GM12878 (cell line): ENCODE results near the gene INSRR. TPM values are rescaled to one million over a fixed set of nuclear protein-coding genes. Genes with fewer than 3 reads are reported as not detected.

Experiments used
- ATAC-seq: fragments of 200-7000 bp; cut with Tn5 transposase; 3 replicates; pipeline ENCODE4 v1.9.1; 2020; ENCODE audit warnings: mild to moderate bottlenecking, moderate library complexity
- BruUV-seq: library from RNA; stranded (reverse); fragments of 400-500 nt; replicated peaks from 2 replicates; lab custom pipeline; 2021; lab: Mats Ljungman, UMichigan
- CTCF ChIA-PET: fragments of 300-600 bp; sonication (Branson Sonifier 250); formaldehyde crosslinking; extraction: SDS; loops from one replicate; lab custom pipeline; 2021; ENCODE audit warnings: inconsistent platforms; lab: Yijun Ruan, JAX
- POLR2A ChIA-PET: fragments of 350-600 bp; formaldehyde crosslinking; extraction: SDS; loops from one replicate; lab custom pipeline; 2021; ENCODE audit warnings: inconsistent platforms; lab: Charles Lee
- RAD21 ChIA-PET: fragments of 300-600 bp; sonication (Branson Sonifier 250); formaldehyde crosslinking; loops from one replicate; lab custom pipeline; 2023; ENCODE audit warnings: antibody characterized with exemption; ENCODE audit not compliant: unreplicated experiment; lab: Charles Lee
- SMC1A ChIA-PET: fragments of 300-600 bp; sonication (Branson Sonifier 250); formaldehyde crosslinking; loops from one replicate; lab custom pipeline; 2023; ENCODE audit not compliant: unreplicated experiment, uncharacterized antibody; lab: Charles Lee
- DNase-seq: peaks from one replicate; pipeline ENCODE4 v3.0.0-alpha.2; 2011; ENCODE audit warnings: low read depth, low spot score
- FAIRE-seq: peaks from 3 replicates; lab custom pipeline; 2011; peaks lifted over from hg19 to GRCh38; lab: Jason Lieb, UNC
- H2AFZ ChIP-seq: 2 replicates; pipeline ENCODE4 v1.6.0; 2011; ENCODE audit warnings: low read depth, low read length, control low read depth; ENCODE audit not compliant: control insufficient read depth
- H3K27ac ChIP-seq: 2 replicates; pipeline ENCODE4 v1.5.1; 2011; ENCODE audit warnings: control low read depth; ENCODE audit not compliant: control insufficient read depth, insufficient read depth
- H3K27me3 ChIP-seq, 2 experiments: replicated peaks in 1 of 2; 2 replicates each; pipeline versions ENCODE4 v1.6.0 to v1.6.1; 2011; ENCODE audit warnings: low read length in 1 of 2; ENCODE audit not compliant: control insufficient read depth in 2 of 2, insufficient read depth in 2 of 2
- H3K36me3 ChIP-seq, 2 experiments: 2 replicates each; pipeline ENCODE4 v1.5.1; 2011; ENCODE audit warnings: low read length in 1 of 2; ENCODE audit not compliant: control insufficient read depth in 2 of 2, insufficient read depth in 2 of 2
- H3K4me1 ChIP-seq: 2 replicates; pipeline ENCODE4 v1.6.1; 2011; ENCODE audit warnings: mild to moderate bottlenecking, low read length, moderate library complexity, mixed read lengths; ENCODE audit not compliant: control insufficient read depth, insufficient read depth
- H3K4me2 ChIP-seq: 2 replicates; pipeline ENCODE4 v1.6.0; 2011; ENCODE audit warnings: control low read depth; ENCODE audit not compliant: control insufficient read depth, insufficient read depth
- H3K4me3 ChIP-seq: fragments of 200-600 bp; sonication (generic); 2 replicates; pipeline ENCODE4 v1.5.1; 2016
- H3K79me2 ChIP-seq: 2 replicates; pipeline ENCODE4 v1.6.0; 2011; ENCODE audit warnings: low read length; ENCODE audit not compliant: control insufficient read depth, insufficient read depth
- H3K9ac ChIP-seq: 2 replicates; pipeline ENCODE4 v1.8.0; 2011; ENCODE audit warnings: low read length, control low read depth, mixed read lengths; ENCODE audit not compliant: control insufficient read depth, insufficient read depth
- H3K9me3 ChIP-seq: replicated peaks from 3 replicates; pipeline ENCODE4 v1.5.1; 2011; ENCODE audit warnings: mild to moderate bottlenecking, low read length; ENCODE audit not compliant: control insufficient read depth, insufficient read depth
- H4K20me1 ChIP-seq: 2 replicates; pipeline ENCODE4 v1.6.0; 2011; ENCODE audit not compliant: control insufficient read depth, insufficient read depth
- CEBPB ChIP-seq, 2 experiments: fragments of 150-350 bp in 1 of 2; IDR thresholded peaks; 2 replicates each; pipeline ENCODE4 v1.6.1; 2012 to 2014; ENCODE audit warnings: low read depth in 2 of 2, low read length in 2 of 2, borderline replicate concordance in 1 of 2, inconsistent platforms in 1 of 2
- CUX1 ChIP-seq: IDR thresholded peaks from 2 replicates; pipeline ENCODE4 v1.6.1; 2012; ENCODE audit warnings: improper control_type of control experiment, low read depth, low read length; ENCODE audit not compliant: insufficient replicate concordance
- EP300 ChIP-seq, 2 experiments: fragments of 150-350 bp in 1 of 2; IDR thresholded peaks; 2 replicates each; pipeline ENCODE4 v1.6.1; 2011 to 2012; ENCODE audit warnings: low read depth in 2 of 2, low read length in 2 of 2, borderline replicate concordance in 1 of 2, improper control_type of control experiment in 1 of 2, inconsistent platforms in 1 of 2; ENCODE audit not compliant: control insufficient read depth in 1 of 2
- ETV6 ChIP-seq, 2 experiments: fragments of 450-650 bp in 1 of 2; IDR thresholded peaks in 1 of 2; conservative IDR thresholded peaks in 1 of 2; 2 replicates each; pipeline ENCODE4 v1.6.1; 2014; ENCODE audit warnings: antibody characterized with exemption in 1 of 2, borderline replicate concordance in 1 of 2, low read depth in 1 of 2, mild to moderate bottlenecking in 1 of 2, moderate library complexity in 1 of 2
- MEF2A ChIP-seq: IDR thresholded peaks from 2 replicates; pipeline ENCODE4 v1.6.1; 2011; ENCODE audit warnings: low read depth, mild to moderate bottlenecking, low read length, moderate library complexity; ENCODE audit not compliant: insufficient read depth
- NRF1 ChIP-seq: conservative IDR thresholded peaks from 2 replicates; pipeline ENCODE4 v1.6.1; 2011; ENCODE audit warnings: mild to moderate bottlenecking, low read depth, low read length, improper control_type of control experiment
- RAD51 ChIP-seq: fragments of 450-650 bp; IDR thresholded peaks from 2 replicates; pipeline ENCODE4 v1.6.1; 2016; ENCODE audit warnings: moderate library complexity, mild to moderate bottlenecking, inconsistent platforms
- SMARCA5 ChIP-seq: fragments of 450-650 bp; IDR thresholded peaks from 2 replicates; pipeline ENCODE4 v1.6.1; 2017; ENCODE audit warnings: mild to moderate bottlenecking
- STAT1 ChIP-seq: fragments of 450-650 bp; conservative IDR thresholded peaks from 2 replicates; pipeline ENCODE4 v1.6.1; 2014; ENCODE audit warnings: antibody characterized with exemption, mild to moderate bottlenecking
- STAT3 ChIP-seq: IDR thresholded peaks from 2 replicates; pipeline ENCODE4 v1.6.1; 2011; ENCODE audit warnings: low read depth, low read length, improper control_type of control experiment
- ZSCAN29 ChIP-seq: fragments of 450-650 bp; IDR thresholded peaks from 2 replicates; pipeline ENCODE4 v1.6.1; 2017; ENCODE audit warnings: mild to moderate bottlenecking, moderate library complexity
- WGBS: methylation state at CpG from one replicate; pipeline ENCODE4 v1.1.6; 2016; ENCODE audit warnings: low lambda C conversion rate; ENCODE audit not compliant: insufficient replicate concordance, insufficient coverage; ENCODE audit errors: missing lambda C conversion rate; 5-methylcytosine and 5-hydroxymethylcytosine counted together
- in situ Hi-C: fragments of 300-500 bp; cut with MboI; formaldehyde crosslinking; loops from 9 replicates; pipeline ENCODE4 v1.14.3; 2018; ENCODE audit warnings: mixed read lengths
- intact Hi-C: fragments of 100-400 bp; cut with micrococcal nuclease; formaldehyde crosslinking; loops from one replicate; pipeline ENCODE4 v1.14.2; 2022; ENCODE audit not compliant: unreplicated experiment
- polyA plus RNA-seq, 11 experiments: library from polyadenylated mRNA; depleted of rRNA in 4 of 11; unstranded in 6 of 11; stranded (reverse) in 5 of 11; fragments of >200 nt; fragmentation: Nextera tagmentation in 4 of 11; fragmentation: Illumina TruSeq in 1 of 11; extraction: Ambion mirVana in 4 of 11; extraction: Trizol in 1 of 11; gene quantifications; 1 replicate in 1 of 11; 2 replicates in 10 of 11; pipeline versions ENCODE4 v1.2.1 to v1.2.3, GENCODE V29; 2011 to 2016; ENCODE audit warnings: inconsistent platforms in 2 of 11, missing spikeins in 2 of 11, low read depth in 1 of 11
- total RNA-seq, 4 experiments: library from RNA; depleted of rRNA in 3 of 4; stranded (reverse); fragments of >200 nt in 3 of 4; fragmentation: Illumina TruSeq in 1 of 4; extraction: Trizol in 1 of 4; gene quantifications; 2 replicates each; pipeline versions ENCODE4 v1.2.1 to v1.2.3, GENCODE V29; 2013 to 2021
- TF ChIP-seq, protein P1 (sequence below): IDR thresholded peaks from 2 replicates; pipeline ENCODE4 v1.6.1; 2012; ENCODE audit warnings: low read depth, low read length, improper control_type of control experiment
- TF ChIP-seq, protein P2 (sequence below): fragments of 450-650 bp; IDR thresholded peaks from 2 replicates; pipeline ENCODE4 v1.6.1; 2016; ENCODE audit warnings: mild to moderate bottlenecking, moderate library complexity, borderline replicate concordance

The INSRR gene
- total and polyA plus RNA-seq, 10 of the 15 experiments (the other 5 are each of a cell fraction or from before 2014, with no cell fraction given): 0.01 TPM; not detected in 9

GRCh38 chr1:156854634-156855033 is 4.3 kb downstream of the INSRR start:
- WGBS: 17% methylated on average over 3 of the region's 3 CpGs
- no peak overlapping the region for H3K4me3 ChIP-seq
- no peak overlapping the region for H3K9ac ChIP-seq
- POLR2A ChIA-PET: no interaction called here
- no peak for ATAC-seq
- no peak overlapping the region for H2AFZ ChIP-seq
- RAD21 ChIA-PET: interaction anchor here (1.5 to 1.8 kb wide), 2 partner anchors 17 to 57 kb away, joined by 9 to 10 read pairs; no protein-coding TSS in a partner anchor
- CTCF ChIA-PET: interaction anchor here (9.2 kb wide), 1 partner anchor 16 kb away, joined by 248 read pairs; no protein-coding TSS in a partner anchor
- H3K79me2 ChIP-seq: no peaks in the 10 kb centered on the region
- H3K4me2 ChIP-seq: no peak overlapping the region
- peaks cover 5% of the 10 kb centered on the region; the same call in 1 of the 2 replicates for H3K4me1 ChIP-seq
- no peaks in the 10 kb centered on the region for H3K36me3 ChIP-seq
- BruUV-seq: no TSS peak
- no peak for FAIRE-seq
- DNase-seq: no peak
- H3K9me3 ChIP-seq: no peaks in the 10 kb centered on the region
- no peak overlapping the region for H3K27ac ChIP-seq
- H3K27me3 ChIP-seq: peaks cover 9 to 11% of the 10 kb centered on the region in 2 experiments
- SMC1A ChIA-PET: interaction anchor here (7.6 kb wide), 1 partner anchor 16 kb away, joined by 123 read pairs; no protein-coding TSS in a partner anchor
- intact Hi-C loops (no loop called here), in situ Hi-C loops (no loop called here)
- H4K20me1 ChIP-seq: no peaks in the 10 kb centered on the region
- TF ChIP-seq MEF2A (no peak), ETV6 (conservative IDR thresholded peaks at IDR 0.05 in 1 of 2, IDR thresholded peaks at IDR 0.05 in 1 of 2; ENCODE audit: borderline replicate concordance in 1 of 2, low read depth in 1 of 2) (no peak), EP300 (IDR thresholded peaks at IDR 0.05; ENCODE audit: borderline replicate concordance in 1 of 2, control insufficient read depth in 1 of 2, low read depth in 2 of 2, low read length in 2 of 2) (no peak), NRF1 (no peak), ZSCAN29 (no peak), STAT1 (no peak), CUX1 (no peak), CEBPB (IDR thresholded peaks at IDR 0.05; ENCODE audit: borderline replicate concordance in 1 of 2, low read depth in 2 of 2, low read length in 2 of 2) (no peak), STAT3 (no peak), SMARCA5 (no peak), RAD51 (no peak)
- TF ChIP-seq, protein P1, sequence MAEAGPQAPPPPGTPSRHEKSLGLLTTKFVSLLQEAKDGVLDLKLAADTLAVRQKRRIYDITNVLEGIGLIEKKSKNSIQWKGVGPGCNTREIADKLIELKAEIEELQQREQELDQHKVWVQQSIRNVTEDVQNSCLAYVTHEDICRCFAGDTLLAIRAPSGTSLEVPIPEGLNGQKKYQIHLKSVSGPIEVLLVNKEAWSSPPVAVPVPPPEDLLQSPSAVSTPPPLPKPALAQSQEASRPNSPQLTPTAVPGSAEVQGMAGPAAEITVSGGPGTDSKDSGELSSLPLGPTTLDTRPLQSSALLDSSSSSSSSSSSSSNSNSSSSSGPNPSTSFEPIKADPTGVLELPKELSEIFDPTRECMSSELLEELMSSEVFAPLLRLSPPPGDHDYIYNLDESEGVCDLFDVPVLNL: no peak
- TF ChIP-seq, protein P2, sequence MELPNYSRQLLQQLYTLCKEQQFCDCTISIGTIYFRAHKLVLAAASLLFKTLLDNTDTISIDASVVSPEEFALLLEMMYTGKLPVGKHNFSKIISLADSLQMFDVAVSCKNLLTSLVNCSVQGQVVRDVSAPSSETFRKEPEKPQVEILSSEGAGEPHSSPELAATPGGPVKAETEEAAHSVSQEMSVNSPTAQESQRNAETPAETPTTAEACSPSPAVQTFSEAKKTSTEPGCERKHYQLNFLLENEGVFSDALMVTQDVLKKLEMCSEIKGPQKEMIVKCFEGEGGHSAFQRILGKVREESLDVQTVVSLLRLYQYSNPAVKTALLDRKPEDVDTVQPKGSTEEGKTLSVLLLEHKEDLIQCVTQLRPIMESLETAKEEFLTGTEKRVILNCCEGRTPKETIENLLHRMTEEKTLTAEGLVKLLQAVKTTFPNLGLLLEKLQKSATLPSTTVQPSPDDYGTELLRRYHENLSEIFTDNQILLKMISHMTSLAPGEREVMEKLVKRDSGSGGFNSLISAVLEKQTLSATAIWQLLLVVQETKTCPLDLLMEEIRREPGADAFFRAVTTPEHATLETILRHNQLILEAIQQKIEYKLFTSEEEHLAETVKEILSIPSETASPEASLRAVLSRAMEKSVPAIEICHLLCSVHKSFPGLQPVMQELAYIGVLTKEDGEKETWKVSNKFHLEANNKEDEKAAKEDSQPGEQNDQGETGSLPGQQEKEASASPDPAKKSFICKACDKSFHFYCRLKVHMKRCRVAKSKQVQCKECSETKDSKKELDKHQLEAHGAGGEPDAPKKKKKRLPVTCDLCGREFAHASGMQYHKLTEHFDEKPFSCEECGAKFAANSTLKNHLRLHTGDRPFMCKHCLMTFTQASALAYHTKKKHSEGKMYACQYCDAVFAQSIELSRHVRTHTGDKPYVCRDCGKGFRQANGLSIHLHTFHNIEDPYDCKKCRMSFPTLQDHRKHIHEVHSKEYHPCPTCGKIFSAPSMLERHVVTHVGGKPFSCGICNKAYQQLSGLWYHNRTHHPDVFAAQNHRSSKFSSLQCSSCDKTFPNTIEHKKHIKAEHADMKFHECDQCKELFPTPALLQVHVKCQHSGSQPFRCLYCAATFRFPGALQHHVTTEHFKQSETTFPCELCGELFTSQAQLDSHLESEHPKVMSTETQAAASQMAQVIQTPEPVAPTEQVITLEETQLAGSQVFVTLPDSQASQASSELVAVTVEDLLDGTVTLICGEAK: no peak
